Measurements from ENCODE around the gene LTBP4.
"Not testable (repeated sequence)": the region's sequence is repeated elsewhere in the genome, so short reads cannot be mapped to it uniquely, and the experiment has no call there.

The LTBP4 gene

GRCh38 chr19:40650749-40651305, 49.7 kb downstream of the LTBP4 start (continued):
- TF ChIP-seq, protein P1, sequence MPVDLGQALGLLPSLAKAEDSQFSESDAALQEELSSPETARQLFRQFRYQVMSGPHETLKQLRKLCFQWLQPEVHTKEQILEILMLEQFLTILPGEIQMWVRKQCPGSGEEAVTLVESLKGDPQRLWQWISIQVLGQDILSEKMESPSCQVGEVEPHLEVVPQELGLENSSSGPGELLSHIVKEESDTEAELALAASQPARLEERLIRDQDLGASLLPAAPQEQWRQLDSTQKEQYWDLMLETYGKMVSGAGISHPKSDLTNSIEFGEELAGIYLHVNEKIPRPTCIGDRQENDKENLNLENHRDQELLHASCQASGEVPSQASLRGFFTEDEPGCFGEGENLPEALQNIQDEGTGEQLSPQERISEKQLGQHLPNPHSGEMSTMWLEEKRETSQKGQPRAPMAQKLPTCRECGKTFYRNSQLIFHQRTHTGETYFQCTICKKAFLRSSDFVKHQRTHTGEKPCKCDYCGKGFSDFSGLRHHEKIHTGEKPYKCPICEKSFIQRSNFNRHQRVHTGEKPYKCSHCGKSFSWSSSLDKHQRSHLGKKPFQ (tag by site-specific recombination; IDR thresholded peaks at IDR 0.05): no peak
- TF ChIP-seq, protein P2, sequence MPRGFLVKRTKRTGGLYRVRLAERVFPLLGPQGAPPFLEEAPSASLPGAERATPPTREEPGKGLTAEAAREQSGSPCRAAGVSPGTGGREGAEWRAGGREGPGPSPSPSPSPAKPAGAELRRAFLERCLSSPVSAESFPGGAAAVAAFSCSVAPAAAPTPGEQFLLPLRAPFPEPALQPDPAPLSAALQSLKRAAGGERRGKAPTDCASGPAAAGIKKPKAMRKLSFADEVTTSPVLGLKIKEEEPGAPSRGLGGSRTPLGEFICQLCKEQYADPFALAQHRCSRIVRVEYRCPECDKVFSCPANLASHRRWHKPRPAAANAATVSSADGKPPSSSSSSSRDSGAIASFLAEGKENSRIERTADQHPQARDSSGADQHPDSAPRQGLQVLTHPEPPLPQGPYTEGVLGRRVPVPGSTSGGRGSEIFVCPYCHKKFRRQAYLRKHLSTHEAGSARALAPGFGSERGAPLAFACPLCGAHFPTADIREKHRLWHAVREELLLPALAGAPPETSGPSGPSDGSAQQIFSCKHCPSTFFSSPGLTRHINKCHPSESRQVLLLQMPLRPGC (tag by site-specific recombination; IDR thresholded peaks at IDR 0.05): no peak
- no peak for TF ChIP-seq ZNF692 (tag by site-specific recombination; IDR thresholded peaks at IDR 0.05)
- no peak for TF ChIP-seq SP2 (tag by site-specific recombination; IDR thresholded peaks at IDR 0.05)
- TF ChIP-seq, protein P3, sequence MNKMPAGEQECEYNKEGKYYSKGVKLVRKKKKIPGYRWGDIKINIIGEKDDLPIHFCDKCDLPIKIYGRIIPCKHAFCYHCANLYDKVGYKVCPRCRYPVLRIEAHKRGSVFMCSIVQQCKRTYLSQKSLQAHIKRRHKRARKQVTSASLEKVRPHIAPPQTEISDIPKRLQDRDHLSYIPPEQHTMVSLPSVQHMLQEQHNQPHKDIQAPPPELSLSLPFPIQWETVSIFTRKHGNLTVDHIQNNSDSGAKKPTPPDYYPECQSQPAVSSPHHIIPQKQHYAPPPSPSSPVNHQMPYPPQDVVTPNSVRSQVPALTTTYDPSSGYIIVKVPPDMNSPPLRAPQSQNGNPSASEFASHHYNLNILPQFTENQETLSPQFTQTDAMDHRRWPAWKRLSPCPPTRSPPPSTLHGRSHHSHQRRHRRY (tag by site-specific recombination; IDR thresholded peaks at IDR 0.05): no peak
- no peak for TF ChIP-seq HOXD13 (CRISPR knock-in tag; IDR thresholded peaks at IDR 0.05; ENCODE audit: borderline replicate concordance)
- no peak for TF ChIP-seq ZFP3 (tag by site-specific recombination; IDR thresholded peaks at IDR 0.05; ENCODE audit: low read depth)
- no peak for TF ChIP-seq ZNF274 (IDR thresholded peaks at IDR 0.05; ENCODE audit: low read length)
- TF ChIP-seq ZNF274 (tag by site-specific recombination; IDR thresholded peaks at IDR 0.05; ENCODE audit: borderline replicate concordance): no peak

DNA sequence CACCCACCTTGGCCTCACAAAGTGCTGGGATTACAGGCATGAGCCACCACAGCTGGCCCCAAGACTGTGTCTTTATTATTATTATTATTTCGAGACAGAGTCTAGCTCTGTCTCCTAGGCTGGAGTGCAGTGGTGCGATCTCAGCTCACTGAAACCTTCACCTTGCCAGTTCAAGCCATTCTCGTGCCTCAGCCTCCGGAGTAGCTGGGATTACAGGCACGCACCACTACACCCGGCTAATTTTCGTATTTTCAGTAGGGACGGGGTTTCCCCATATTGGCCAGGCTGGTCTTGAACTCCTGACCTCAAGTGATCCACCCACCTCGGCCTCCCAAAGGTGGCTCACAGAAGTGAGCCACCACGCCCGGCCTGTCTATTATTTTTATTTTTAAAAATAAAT, 51.1 kb downstream of the LTBP4 start:
- H3K4me1 ChIP-seq (ENCODE audit: control insufficient read depth, insufficient read depth, low read length); H3K27ac ChIP-seq (ENCODE audit: extremely low read depth, low read depth, low read length); H3K4me3 ChIP-seq (ENCODE audit: low read depth, low read length); H3K9me3 ChIP-seq (ENCODE audit: control insufficient read depth, insufficient read depth, low read depth, low read length); H3K36me3 ChIP-seq (ENCODE audit: control insufficient read depth in 2 of 2, insufficient read depth in 1 of 2, low read length in 2 of 2): not testable (repeated sequence)
- TF ChIP-seq ZFHX2 (tag by site-specific recombination; conservative IDR thresholded peaks at IDR 0.05): 0 out of 2 replicates have a peak, but pooled peaks have one; percentile 18
- ChIA-PET POLR2A (interaction anchor here (0.6 kb wide), 1 partner anchor 611 kb away, joined by 6 read pairs; no protein-coding TSS in a partner anchor), CTCF (interaction anchor here (1.5 to 7.0 kb wide), 2 partner anchors 17 to 55 kb away, joined by 4 to 54 read pairs; no protein-coding TSS in a partner anchor)

DNA sequence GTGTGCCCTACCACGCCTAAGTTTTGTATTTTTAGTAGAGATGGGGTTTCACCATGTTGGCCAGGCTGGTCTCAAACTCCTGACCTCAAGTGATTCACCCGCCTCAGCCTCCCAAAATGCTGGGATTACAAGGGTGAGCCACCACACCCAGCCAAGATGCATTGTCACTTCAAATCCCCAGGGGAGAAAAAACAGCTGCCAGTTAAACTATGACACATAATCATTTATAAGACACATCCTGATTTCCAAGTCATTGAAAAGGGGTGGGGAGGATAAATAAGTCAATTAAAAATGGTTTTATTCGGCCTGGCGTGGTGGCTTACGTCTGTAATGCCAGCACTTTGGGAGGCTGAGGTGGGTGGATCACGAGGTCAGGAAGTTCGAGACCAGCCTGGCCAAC, 54.5 kb downstream of the LTBP4 start:
- POLR2A ChIA-PET; H3K27ac ChIP-seq (ENCODE audit: extremely low read depth, low read depth, low read length); H3K4me3 ChIP-seq (ENCODE audit: low read depth, low read length); H3K4me1 ChIP-seq (ENCODE audit: control insufficient read depth, insufficient read depth, low read length); H3K36me3 ChIP-seq (ENCODE audit: control insufficient read depth in 2 of 2, insufficient read depth in 1 of 2, low read length in 2 of 2); H3K9me3 ChIP-seq (ENCODE audit: control insufficient read depth, insufficient read depth, low read depth, low read length): not testable (repeated sequence)
- CTCF ChIA-PET: interaction anchor here (0.6 to 7.0 kb wide), 9 partner anchors 8 to 1897 kb away, joined by 3 to 54 read pairs (median 4); no protein-coding TSS in a partner anchor

DNA sequence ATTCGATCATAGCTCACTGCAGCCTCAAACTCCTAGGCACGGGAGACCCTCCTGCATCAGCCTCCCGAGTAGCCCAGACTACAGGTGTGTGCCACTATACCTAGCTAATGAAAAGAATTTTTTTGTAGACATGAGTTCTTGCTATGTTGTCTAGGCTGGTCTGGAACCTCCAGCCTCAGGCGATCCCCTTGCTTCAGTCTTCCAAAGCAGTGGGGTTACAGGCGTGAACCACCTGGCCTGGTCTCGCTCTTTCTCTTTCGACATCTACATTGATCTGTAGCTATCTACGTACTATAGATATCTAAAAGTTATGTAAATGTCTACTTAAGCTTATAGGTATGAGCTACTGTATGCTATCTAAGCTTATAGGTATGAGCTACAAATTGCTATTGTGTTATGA, 56.9 kb downstream of the LTBP4 start:
- CTCF ChIA-PET: interaction anchor here (0.5 to 4.6 kb wide), 15 partner anchors 12 to 652 kb away, joined by 3 to 49 read pairs (median 4); partner anchors contain the start of gene CCDC97
- no peak for TF ChIP-seq ZSCAN30 (tag by site-specific recombination; IDR thresholded peaks at IDR 0.05)
- no peak for TF ChIP-seq KLF1 (tag by site-specific recombination; IDR thresholded peaks at IDR 0.05)
- no peak for TF ChIP-seq ZNF132 (tag by site-specific recombination; IDR thresholded peaks at IDR 0.05; ENCODE audit: borderline replicate concordance)
- no peak for TF ChIP-seq ZBTB17 (tag by site-specific recombination; IDR thresholded peaks at IDR 0.05)
- TF ChIP-seq ZBTB8A (tag by site-specific recombination; IDR thresholded peaks at IDR 0.05): no peak
- TF ChIP-seq ZBTB11 (tag by site-specific recombination; conservative IDR thresholded peaks at IDR 0.05; ENCODE audit: low read depth): no peak
- TF ChIP-seq GLI4 (tag by site-specific recombination; IDR thresholded peaks at IDR 0.05): no peak
- no peak for TF ChIP-seq ZNF600 (tag by site-specific recombination; IDR thresholded peaks at IDR 0.05)
- no peak for TF ChIP-seq PRDM1 (tag by site-specific recombination; IDR thresholded peaks at IDR 0.05)

More for the DNA sequence above, 56.9 kb downstream of the LTBP4 start:
- H3K4me3 ChIP-seq (ENCODE audit: low read depth, low read length): no peak overlapping the region
- H3K9me3 ChIP-seq (ENCODE audit: control insufficient read depth, insufficient read depth, low read depth, low read length): no peaks in the 10 kb centered on the region
- POLR2A ChIA-PET: interaction anchor here (0.6 to 1.3 kb wide), 2 partner anchors 14 to 310 kb away, joined by 3 read pairs; partner anchors contain the start of genes C19orf47 and PLD3
- H3K4me1 ChIP-seq (ENCODE audit: control insufficient read depth, insufficient read depth, low read length): no peaks in the 10 kb centered on the region; the same call in 1 of the 2 replicates
- H3K36me3 ChIP-seq (ENCODE audit: control insufficient read depth in 2 of 2, insufficient read depth in 1 of 2, low read length in 2 of 2): no peaks in the 10 kb centered on the region
- H3K27ac ChIP-seq (ENCODE audit: extremely low read depth, low read depth, low read length): no peak overlapping the region
